ENCODE data around the gene AGPAT3. TPM values are rescaled to one million over a fixed set of nuclear protein-coding genes. Genes with fewer than 3 reads are reported as not detected.

AGPAT3 gene
- total RNA-seq, 2 donors from 2014 or later: 21.2 to 109 TPM

DNA sequence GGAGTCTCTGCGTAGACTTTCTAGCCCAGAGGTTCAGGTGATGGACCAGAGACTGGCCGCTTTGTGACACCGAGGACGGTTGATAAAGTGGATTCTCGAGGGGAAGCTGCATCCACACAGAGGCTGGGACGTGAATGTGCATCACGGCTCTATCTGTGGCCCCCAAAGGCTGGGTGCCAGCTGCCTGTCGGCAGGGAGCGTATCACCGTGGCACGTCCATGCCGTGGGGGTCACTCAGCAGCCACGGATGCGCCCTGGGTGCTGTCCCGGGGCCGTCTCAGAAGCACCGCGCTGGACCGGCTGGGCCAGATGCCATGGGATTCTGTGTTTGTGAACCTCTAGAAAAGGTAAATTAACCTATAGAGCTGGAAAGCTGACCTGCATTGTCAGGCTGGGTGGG lies 89.9 kb downstream of the AGPAT3 start:
- H3K9me3 Mint-ChIP-seq: peaks cover 0 to under 1% of the 10 kb centered on the region in 2 donors
- ATAC-seq (no peak), DNase-seq (ENCODE audit: low spot score in 2 of 2) (no peak)
- H3K27ac Mint-ChIP-seq: no peak overlapping the region
- peaks cover 4 to 11% of the 10 kb centered on the region in 2 donors for H3K36me3 Mint-ChIP-seq

DNA sequence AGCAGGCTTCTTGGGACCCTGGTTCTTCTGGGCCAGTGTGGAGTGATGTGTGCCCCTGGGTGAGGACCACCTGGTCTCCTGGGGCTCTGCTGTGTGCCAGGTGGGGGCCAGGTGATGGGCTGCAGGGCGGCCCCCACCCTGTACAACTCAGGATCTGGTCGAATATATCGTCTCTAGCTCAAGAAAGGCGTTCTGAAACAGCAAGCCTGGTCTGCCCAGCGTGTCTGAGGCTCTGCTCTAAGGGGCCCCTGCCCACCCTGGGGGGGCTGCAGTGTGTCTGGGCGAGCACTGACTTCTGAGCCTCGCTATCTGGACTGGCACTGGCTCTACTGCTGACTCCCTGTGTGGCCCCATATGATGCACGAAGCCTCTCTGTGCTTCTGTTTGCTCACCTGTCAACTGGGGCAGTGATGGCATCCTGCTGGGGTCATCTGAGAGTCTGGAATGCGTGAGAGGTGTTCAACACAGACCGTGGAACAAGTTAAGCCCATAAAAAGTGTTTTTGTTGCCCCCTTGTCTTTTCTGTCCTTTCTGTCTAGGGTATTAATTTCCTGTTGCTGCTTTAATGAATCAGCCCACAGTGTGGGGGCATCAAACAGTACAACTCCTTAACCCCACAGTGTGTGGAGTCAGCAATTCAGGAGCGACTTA lies 91.1 kb downstream of the AGPAT3 start:
- no peaks in the 10 kb centered on the region for H3K36me3 Mint-ChIP-seq
- no peak for ATAC-seq
- no peak for DNase-seq (ENCODE audit: low spot score in 2 of 2)
- H3K9me3 Mint-ChIP-seq: peaks cover 4 to 9% of the 10 kb centered on the region in 2 donors
- H3K27ac Mint-ChIP-seq: peak overlapping the region; percentile 44 to 94

DNA sequence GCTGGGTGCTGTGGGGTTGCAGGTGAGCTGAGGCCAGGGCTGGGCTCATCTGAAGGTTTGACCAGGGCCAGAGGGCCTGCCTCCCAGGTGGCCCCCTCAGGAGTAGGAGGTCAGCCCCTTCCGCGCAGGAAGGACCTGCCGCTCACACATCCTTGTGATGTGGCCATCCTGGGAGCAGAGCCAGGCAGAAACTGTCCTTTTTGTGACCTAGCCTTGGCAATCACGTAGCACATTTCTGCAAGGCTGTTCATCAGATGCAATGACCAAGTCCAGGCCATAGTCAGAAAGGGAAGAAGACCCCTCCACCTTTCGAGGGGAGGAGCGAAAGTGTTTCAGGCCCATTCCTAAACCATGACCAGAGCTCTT lies 91.6 kb downstream of the AGPAT3 start:
- Mint-ChIP-seq H3K36me3 (no peaks in the 10 kb centered on the region), H3K9me3 (peaks cover 7 to 9% of the 10 kb centered on the region in 2 donors), H3K27ac (peak overlapping the region; percentile 44 to 94)
- DNase-seq (ENCODE audit: low spot score in 2 of 2) (no peak), ATAC-seq (no peak)

DNA sequence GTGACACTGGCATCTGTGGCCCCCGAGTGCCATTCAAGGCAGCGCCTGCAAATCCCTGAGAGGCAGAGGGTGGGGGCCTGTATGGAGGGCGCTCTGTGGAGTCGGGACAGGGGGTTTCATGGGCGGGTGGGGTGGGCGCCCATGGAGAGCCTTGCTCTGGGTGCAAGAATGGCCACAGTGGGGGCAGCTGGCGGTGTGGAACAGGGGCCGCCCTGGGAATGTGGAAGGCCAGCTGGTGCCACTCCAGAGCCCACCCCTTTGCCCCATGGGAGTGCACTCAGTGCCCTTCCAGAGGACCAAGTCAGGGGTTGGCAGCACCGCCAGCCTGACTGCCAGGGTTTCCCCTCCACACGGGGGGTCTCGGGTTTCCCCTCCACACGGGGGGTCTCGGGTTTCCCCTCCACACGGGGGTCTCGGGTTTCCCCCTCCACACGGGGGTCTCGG lies 92.1 kb downstream of the AGPAT3 start:
- no peak for ATAC-seq
- Mint-ChIP-seq H3K36me3 (no peaks in the 10 kb centered on the region), H3K27ac (peak overlapping the region in 1 of 2 donors; percentile 94)

DNA sequence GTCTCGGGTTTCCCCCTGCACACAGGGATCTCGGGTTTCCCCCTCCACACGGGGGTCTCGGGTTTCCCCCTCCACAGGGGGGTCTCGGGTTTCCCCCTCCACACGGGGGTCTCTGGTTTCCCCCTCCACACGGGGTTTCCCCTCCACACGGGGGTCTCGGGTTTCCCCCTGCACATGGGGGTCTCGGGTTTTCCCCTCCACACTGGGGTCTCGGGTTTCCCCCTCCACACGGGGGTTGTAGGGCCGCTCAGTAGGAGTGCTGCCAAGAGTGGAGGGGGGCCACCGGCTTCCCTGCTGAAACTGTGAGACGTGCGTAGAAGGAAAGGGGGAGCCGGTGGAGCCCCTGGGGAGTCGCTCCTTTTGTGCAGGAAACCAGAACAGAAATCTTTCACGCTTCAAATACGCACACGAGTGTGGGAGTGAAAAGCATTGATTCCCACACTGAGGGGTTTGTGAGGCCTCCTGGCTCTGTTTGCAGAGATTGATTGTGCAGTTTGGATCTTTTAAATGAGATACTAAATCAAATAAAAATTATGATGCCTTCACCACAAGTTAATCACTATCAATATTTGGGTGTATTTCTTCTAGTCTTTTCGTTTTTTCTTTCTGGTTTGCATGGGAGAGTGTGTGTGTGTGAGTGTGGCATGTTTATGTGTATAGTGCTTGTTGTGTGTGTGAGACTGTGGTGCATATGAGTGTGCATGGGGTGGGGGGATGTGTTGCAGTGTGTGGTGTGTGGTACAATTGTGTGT lies 92.8 kb downstream of the AGPAT3 start:
- no peak for ATAC-seq
- Mint-ChIP-seq H3K36me3 (peaks cover 2 to 5% of the 10 kb centered on the region in 2 donors), H3K27ac (no peak overlapping the region), H3K9me3 (peaks cover 7 to 9% of the 10 kb centered on the region in 2 donors)
- DNase-seq (ENCODE audit: low spot score in 2 of 2): no peak

More for the DNA sequence above, 92.1 kb downstream of the AGPAT3 start:
- DNase-seq (ENCODE audit: low spot score in 2 of 2): no peak
- H3K9me3 Mint-ChIP-seq: peaks cover 7 to 9% of the 10 kb centered on the region in 2 donors

DNA sequence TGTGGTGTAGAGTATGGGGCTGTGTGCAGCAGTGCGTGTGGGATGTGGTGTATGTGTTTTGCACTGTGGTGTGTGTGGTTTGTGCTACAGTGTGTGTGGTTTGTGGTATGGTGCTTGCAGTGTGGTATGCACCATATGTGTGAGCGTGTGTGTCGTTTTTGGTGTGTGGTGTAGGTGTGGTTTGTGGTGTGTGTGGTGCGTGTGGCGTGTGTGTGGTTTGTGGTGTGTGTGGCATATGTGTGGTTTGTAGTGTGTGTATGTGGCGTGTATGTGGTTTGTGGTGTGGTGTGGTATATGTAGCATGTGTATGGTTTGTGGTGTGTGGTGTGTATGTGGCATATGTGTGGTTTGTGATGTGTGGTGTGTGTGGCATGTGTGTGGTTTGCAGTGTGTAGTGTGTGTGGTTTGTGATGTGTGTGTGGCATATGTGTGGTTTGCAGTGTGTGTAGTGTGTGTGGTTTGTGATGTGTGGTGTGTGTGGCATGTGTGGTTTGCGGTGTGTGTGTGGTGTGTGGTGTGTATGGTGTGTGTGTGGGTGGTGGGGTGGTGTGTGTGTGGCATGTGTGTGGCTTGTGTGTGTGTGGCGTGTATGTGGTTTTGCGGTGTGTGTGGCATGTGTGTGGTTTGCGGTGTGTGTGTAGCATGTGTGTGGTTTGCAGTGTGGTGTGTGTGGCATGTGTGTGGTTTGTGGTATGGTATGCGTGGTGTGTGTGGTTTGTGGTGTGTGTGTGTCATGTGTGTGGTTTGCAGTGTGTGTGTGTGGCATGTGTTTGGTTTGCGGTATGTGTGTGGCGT lies 93.5 kb downstream of the AGPAT3 start:
- peaks cover 6 to 11% of the 10 kb centered on the region in 2 donors for H3K36me3 Mint-ChIP-seq
- ATAC-seq: peak in 1 of 2 donors; percentile 18
- no peak overlapping the region for H3K27ac Mint-ChIP-seq
- peaks cover 7 to 9% of the 10 kb centered on the region in 2 donors for H3K9me3 Mint-ChIP-seq
- DNase-seq (ENCODE audit: low spot score in 2 of 2): no peak

DNA sequence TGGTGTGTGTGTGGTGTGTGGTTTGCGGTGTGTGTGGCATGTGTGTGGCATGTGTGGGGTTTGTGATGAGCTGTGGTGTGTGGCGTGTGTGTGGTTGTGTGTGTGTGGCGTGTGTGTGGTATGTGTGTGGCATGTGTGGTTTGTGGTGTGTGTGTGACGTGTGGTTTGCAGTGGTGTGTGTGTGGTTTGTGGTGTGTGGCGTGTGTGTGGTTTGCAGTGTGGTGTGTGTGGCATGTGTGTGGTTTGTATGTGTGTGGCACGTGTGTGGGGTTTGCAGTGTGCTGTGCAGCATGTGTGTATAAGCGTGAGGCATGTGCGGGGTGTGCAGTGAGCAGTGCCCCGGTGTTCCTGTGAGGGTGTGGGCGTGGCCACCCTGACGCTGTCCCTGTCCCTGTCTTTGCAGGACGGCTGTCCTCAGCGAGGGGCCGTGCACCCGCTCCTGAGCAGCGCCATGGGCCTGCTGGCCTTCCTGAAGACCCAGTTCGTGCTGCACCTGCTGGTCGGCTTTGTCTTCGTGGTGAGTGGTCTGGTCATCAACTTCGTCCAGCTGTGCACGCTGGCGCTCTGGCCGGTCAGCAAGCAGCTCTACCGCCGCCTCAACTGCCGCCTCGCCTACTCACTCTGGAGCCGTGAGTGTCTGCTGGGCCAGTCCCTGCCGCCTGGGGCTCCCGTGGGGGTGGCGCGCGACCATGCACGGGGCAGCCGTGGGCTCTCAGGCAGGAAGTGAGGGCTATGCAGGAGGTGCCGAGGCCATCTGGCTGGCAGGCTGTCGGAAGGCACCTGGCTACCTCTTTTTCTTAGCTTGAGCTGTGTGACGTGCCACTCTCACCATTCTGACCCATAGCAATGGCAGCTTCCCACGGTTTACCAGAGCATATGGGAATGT lies 94.5 kb downstream of the AGPAT3 start:
- Mint-ChIP-seq H3K36me3 (peaks cover 6 to 14% of the 10 kb centered on the region in 2 donors), H3K27ac (peak overlapping the region in 1 of 2 donors; percentile 93), H3K9me3 (peaks cover 7 to 9% of the 10 kb centered on the region in 2 donors)
- DNase-seq (ENCODE audit: low spot score in 2 of 2): no peak
- no peak for ATAC-seq

DNA sequence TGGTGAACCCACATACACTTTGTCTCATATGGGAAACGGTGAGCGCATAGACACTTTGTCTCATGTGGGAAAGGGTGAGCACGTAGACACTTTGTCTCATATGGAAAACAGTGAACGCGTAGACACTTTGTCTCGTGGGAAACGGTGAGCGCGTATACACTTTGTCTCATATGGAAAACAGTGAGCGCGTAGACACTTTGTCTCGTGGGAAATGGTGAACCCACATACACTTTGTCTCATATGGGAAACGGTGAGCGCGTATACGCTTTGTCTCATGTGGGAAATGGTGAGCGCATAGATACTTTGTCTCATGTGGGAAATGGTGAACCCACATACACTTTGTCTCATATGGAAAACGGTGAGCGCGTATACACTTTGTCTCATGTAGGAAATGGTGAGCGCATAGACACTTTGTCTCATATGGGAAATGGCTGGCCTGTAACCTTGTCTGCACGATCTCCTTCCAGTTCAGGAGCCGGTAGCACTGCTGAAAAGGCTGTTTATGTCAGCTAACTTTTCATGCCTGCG lies 96.4 kb downstream of the AGPAT3 start:
- DNase-seq (ENCODE audit: low spot score in 2 of 2) (peak in 1 of 2 donors; percentile 40), ATAC-seq (peak; percentile 79 to 84)
- peaks cover 7 to 9% of the 10 kb centered on the region in 2 donors for H3K9me3 Mint-ChIP-seq
- H3K27ac Mint-ChIP-seq: peak overlapping the region in 1 of 2 donors; percentile 93
- H3K36me3 Mint-ChIP-seq: peaks cover 6 to 14% of the 10 kb centered on the region in 2 donors

DNA sequence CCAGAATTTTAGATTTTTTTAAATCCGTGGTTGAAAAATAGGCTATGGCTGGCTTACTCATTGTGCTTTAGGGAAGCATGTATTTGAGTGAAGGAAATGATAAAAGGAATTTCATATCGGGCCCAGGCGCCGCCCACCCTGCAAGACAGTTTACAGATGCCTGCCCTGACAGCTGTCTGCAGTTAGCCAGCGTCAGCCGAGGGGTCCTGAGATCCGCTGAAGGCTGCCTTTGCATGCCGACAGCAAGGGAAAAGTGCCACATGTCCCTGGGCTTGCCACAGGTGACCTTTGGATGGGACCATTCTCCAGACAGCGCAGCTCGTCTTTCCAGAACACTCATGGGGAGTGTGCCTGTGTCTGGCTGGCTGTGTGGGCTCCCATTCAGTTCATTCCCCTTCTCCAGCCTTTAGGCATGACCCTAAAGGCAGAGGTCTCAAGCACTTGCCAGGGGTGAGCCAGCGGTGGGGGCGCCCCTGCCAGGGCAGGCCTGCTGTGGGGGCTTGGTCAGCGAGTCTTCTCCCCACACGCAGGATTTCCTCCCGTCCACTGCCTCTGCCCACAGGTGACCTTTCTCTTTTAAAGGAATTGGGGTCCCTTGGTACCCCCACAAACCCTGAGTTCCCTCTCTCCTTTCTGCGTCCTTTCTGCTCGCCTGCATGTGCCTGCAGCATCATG lies 101.0 kb downstream of the AGPAT3 start:
- Mint-ChIP-seq H3K9me3 (peaks cover 0 to 4% of the 10 kb centered on the region in 2 donors), H3K36me3 (peaks cover 6 to 14% of the 10 kb centered on the region in 2 donors), H3K27ac (peak overlapping the region in 1 of 2 donors; percentile 58)
- DNase-seq (ENCODE audit: low spot score in 2 of 2) (no peak), ATAC-seq (no peak)

DNA sequence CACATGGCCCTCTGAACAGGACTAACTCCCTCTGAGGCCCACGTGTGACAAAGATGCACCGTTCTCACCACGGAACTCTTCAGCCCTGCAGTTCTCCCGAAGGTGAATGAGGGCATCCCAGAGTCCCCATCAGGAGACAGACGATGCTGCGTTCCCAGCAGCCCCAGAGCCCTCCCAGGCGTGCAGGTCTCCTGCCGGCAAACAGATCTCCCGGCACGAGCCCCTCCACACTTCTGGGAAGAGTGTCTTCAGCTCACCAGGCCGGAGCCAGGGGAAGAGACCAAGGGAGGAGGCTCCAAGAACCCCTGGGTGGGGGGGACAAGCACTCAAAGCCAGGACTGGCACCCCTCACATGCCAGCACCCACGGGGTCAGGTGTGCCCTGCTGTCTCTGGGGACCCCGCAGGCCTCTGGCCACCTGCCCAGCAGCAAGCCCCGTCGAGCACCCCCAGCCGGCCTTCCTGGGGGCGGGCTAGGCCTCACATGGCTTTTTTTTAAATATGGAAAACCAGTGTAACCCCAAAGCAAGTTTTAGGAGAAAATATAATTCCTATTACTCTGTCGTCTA lies 102.0 kb downstream of the AGPAT3 start:
- Mint-ChIP-seq H3K9me3 (no peaks in the 10 kb centered on the region), H3K27ac (peak overlapping the region; percentile 9 to 58), H3K36me3 (peaks cover 6 to 14% of the 10 kb centered on the region in 2 donors)
- DNase-seq (ENCODE audit: low spot score in 2 of 2): no peak
- no peak for ATAC-seq

DNA sequence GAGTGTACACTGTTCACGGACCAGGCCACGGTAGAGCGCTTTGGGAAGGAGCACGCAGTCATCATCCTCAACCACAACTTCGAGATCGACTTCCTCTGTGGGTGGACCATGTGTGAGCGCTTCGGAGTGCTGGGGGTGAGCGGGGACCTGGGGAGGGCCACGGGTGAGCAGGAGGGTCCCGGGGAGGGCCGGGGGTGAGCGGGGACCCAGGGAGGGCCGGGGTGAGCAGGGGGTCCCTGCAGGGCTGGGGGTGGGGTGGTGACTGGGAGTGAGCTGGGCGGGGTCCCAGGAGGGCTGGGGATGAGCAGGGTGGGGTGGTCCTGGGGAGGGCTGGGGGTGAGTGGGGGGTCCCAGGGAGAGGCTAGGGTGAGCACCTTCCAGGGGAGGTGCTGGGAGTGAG lies 103.0 kb downstream of the AGPAT3 start:
- Mint-ChIP-seq H3K9me3 (no peaks in the 10 kb centered on the region), H3K27ac (peak overlapping the region in 1 of 2 donors; percentile 18), H3K36me3 (peaks cover 2 to 7% of the 10 kb centered on the region in 2 donors)
- no peak for ATAC-seq
- no peak for DNase-seq (ENCODE audit: low spot score in 2 of 2)

DNA sequence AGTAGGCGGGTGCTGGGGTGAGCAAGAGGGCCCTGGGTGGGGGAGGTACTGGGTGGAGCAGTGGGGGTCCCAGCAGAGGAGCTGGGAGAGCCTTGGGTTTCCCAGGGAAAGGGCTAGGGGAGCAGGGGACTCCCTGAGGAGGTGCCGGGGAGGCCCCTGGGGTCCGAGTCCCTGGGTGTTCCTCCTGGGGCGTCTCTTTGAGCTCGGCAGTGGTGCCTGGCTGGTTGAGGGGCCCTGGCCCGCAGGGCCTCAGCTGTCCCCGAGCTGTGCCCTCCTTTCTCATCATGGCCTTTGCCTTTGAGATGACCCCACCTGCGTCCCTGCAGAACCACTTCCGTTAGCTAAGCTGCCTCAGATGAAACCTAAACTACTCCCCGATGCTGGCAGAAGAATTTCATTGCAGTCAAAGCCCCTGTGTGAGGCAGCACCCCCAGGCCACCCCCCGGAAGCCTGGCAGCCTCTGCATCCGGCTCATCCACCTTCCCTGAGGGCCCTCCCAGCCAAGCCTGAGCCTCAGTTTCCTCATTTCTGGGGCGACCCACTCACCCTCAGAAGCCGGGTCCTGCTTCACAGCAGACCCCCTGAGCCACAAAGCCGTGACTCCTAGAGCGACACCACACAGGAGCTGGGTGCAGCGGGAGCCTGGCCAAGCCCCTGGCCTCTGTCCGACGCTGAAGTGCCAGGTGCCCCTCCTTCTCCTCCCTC lies 103.5 kb downstream of the AGPAT3 start:
- DNase-seq (ENCODE audit: low spot score in 2 of 2) (no peak), ATAC-seq (no peak)
- H3K36me3 Mint-ChIP-seq: peaks cover 0 to 3% of the 10 kb centered on the region in 2 donors
- peak overlapping the region; percentile 46 to 49 for H3K27ac Mint-ChIP-seq
- H3K9me3 Mint-ChIP-seq: no peaks in the 10 kb centered on the region

DNA sequence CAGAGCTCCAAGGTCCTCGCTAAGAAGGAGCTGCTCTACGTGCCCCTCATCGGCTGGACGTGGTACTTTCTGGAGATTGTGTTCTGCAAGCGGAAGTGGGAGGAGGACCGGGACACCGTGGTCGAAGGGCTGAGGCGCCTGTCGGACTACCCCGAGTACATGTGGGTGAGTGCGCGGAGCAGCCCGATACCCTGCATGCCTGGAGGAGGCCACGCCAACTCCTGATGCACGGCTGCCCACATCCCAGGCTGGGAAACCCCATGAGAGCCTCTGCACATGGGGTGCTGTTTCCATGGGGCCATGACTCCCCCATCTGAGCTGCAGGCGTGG lies 104.1 kb downstream of the AGPAT3 start:
- Mint-ChIP-seq H3K27ac (peak overlapping the region in 1 of 2 donors; percentile 49), H3K36me3 (no peaks in the 10 kb centered on the region), H3K9me3 (no peaks in the 10 kb centered on the region)
- DNase-seq (ENCODE audit: low spot score in 2 of 2) (no peak), ATAC-seq (no peak)

DNA sequence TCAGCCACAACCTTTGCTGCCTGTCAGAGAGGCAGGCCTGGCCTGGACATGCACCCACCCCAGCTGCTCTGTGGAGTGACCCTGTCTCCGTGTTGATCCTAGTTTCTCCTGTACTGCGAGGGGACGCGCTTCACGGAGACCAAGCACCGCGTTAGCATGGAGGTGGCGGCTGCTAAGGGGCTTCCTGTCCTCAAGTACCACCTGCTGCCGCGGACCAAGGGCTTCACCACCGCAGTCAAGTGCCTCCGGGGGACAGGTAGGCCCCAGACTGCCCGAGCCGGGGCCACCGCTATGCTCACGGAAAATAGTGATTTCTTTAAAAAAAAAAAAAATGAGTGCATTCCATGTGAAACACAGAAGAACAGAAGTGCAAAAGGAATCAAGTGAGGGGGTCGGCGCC lies 105.5 kb downstream of the AGPAT3 start:
- ATAC-seq (no peak), DNase-seq (ENCODE audit: low spot score in 2 of 2) (no peak)
- H3K9me3 Mint-ChIP-seq: no peaks in the 10 kb centered on the region
- peak overlapping the region in 1 of 2 donors; percentile 50 for H3K27ac Mint-ChIP-seq
- no peaks in the 10 kb centered on the region for H3K36me3 Mint-ChIP-seq
